Measurements from ENCODE around the gene MMP11. TPM values are rescaled to one million over a fixed set of nuclear protein-coding genes. Genes with fewer than 3 reads are reported as not detected.

MMP11 gene
- polyA plus RNA-seq, 3 donors: not detected

- H3K36me3 ChIP-seq (replicated peaks in 1 of 2; ENCODE audit: control insufficient read depth in 1 of 2, insufficient read depth in 2 of 2, low read length in 2 of 2): peaks cover 35 to 62% of the 10 kb centered on the region in 2 donors
- H3K27ac Mint-ChIP-seq: no peak overlapping the region
- H3K9ac ChIP-seq (ENCODE audit: insufficient read depth, low read length, poor library complexity, severe bottlenecking): no peak overlapping the region
These were observed 18.4 kb downstream of the MMP11 start for GRCh38 chr22:23790819-23791737.

More at GRCh38 chr22:23790819-23791737, 18.4 kb downstream of the MMP11 start:
- H3K9me3 ChIP-seq (replicated peaks in 1 of 2; ENCODE audit: control insufficient read depth in 1 of 2, insufficient read depth in 1 of 2, low read length in 2 of 2): no peaks in the 10 kb centered on the region
- WGBS (ENCODE audit: insufficient coverage): 95% methylated on average over 7 of the region's 11 CpGs
- no peaks in the 10 kb centered on the region for H3K27me3 ChIP-seq (ENCODE audit: control insufficient read depth in 2 of 2, insufficient read depth in 2 of 2, low read length in 2 of 2)
- peaks cover 51% of the 10 kb centered on the region for H3K79me2 ChIP-seq (ENCODE audit: insufficient read depth, low read length)
- Mint-ChIP-seq H3K4me3 (no peak overlapping the region), H3K4me1 (peaks cover 15% of the 10 kb centered on the region), H3K36me3 (peaks cover 35 to 57% of the 10 kb centered on the region in 2 donors), H3K27me3 (ENCODE audit: low read depth in 3 of 3) (no peaks in the 10 kb centered on the region), H3K9me3 (no peaks in the 10 kb centered on the region)
- H3K4me3 ChIP-seq (replicated peaks in 1 of 3; ENCODE audit: low read depth in 2 of 3, low read length in 3 of 3): no peak overlapping the region
- TF ChIP-seq CTCF (IDR thresholded peaks at IDR 0.05): no peak
- intact Hi-C loops (cut with micrococcal nuclease): no loop called here
- peaks cover 14 to 19% of the 10 kb centered on the region in 2 donors for H3K4me1 ChIP-seq (ENCODE audit: control insufficient read depth in 1 of 2, insufficient read depth in 2 of 2, low read length in 2 of 2)
- H3K27ac ChIP-seq (ENCODE audit: low read depth in 1 of 2, low read length in 2 of 2): no peak overlapping the region
- no peak for DNase-seq
- no peak overlapping the region for H3K4me2 ChIP-seq (replicated peaks; ENCODE audit: extremely low read depth, low read length, poor library complexity, severe bottlenecking)
- peaks cover 54% of the 10 kb centered on the region for H4K20me1 ChIP-seq (ENCODE audit: insufficient read depth, low read length)
- no peak overlapping the region for H2AFZ ChIP-seq (ENCODE audit: insufficient read depth, low read depth, low read length, poor library complexity, severe bottlenecking)

Measured in CD14-positive monocyte (primary cell).